PC-3 (cell line): Measurements from ENCODE around the gene DCAF8. TPM values are rescaled to one million over a fixed set of nuclear protein-coding genes. Genes with fewer than 3 reads are reported as not detected.
A peak's percentile ranks its signal among the peaks of the same experiment; 100 is the strongest.

ENCODE experiments used
- ATAC-seq: fragments of 200-7000 bp; cut with Tn5 transposase; 2 replicates; pipeline ENCODE4 v1.9.1; 2020; ENCODE audit warnings: mild to moderate bottlenecking, moderate library complexity
- BruUV-seq: library from RNA; stranded (reverse); fragments of 400-500 nt; replicated peaks from 2 replicates; lab custom pipeline; 2021; lab: Mats Ljungman, UMichigan
- CTCF ChIA-PET: fragments of 300-600 bp; sonication (Branson Sonifier 250); formaldehyde crosslinking; loops from one replicate; lab custom pipeline; 2022; ENCODE audit warnings: antibody characterized with exemption; lab: Charles Lee
- POLR2A ChIA-PET: fragments of 300-600 bp; sonication (Branson Sonifier 250); formaldehyde crosslinking; loops from one replicate; lab custom pipeline; 2022; ENCODE audit warnings: antibody characterized with exemption; ENCODE audit not compliant: unreplicated experiment; lab: Charles Lee
- DNase-seq: peaks from one replicate; pipeline ENCODE4 v3.0.0-alpha.2; 2015
- H2AFZ ChIP-seq: fragments of 300-600 bp; sonication (generic); 2 replicates; pipeline ENCODE4 v1.6.0; 2016; ENCODE audit warnings: antibody characterized with exemption, low read length
- H3F3A ChIP-seq: fragments of 300-600 bp; sonication (generic); one replicate; pipeline ENCODE4 v1.6.0; 2017; ENCODE audit warnings: antibody characterized with exemption, low read length, control low read depth, mild to moderate bottlenecking; ENCODE audit not compliant: unreplicated experiment
- H3K27ac ChIP-seq: fragments of 300-600 bp; sonication (generic); 2 replicates; pipeline ENCODE4 v1.5.1; 2016; ENCODE audit warnings: mild to moderate bottlenecking, low read length
- H3K27me3 ChIP-seq: fragments of 300-600 bp; sonication (generic); 2 replicates; pipeline ENCODE4 v1.6.1; 2016; ENCODE audit warnings: low read length, mixed read lengths
- H3K36me3 ChIP-seq: fragments of 300-600 bp; sonication (generic); 2 replicates; pipeline ENCODE4 v1.6.1; 2016; ENCODE audit warnings: low read depth, mixed run types, low read length, mixed read lengths
- H3K4me1 ChIP-seq: fragments of 300-600 bp; sonication (generic); 2 replicates; pipeline ENCODE4 v1.5.1; 2016; ENCODE audit warnings: low read length; ENCODE audit not compliant: insufficient read depth
- H3K4me2 ChIP-seq: fragments of 300-600 bp; sonication (generic); 2 replicates; pipeline ENCODE4 v1.6.0; 2016; ENCODE audit warnings: low read length
- H3K4me3 ChIP-seq: fragments of 300-600 bp; sonication (generic); 2 replicates; pipeline ENCODE4 v1.5.1; 2016; ENCODE audit warnings: mild to moderate bottlenecking, low read length, mixed read lengths
- H3K79me2 ChIP-seq: fragments of 300-600 bp; sonication (generic); 2 replicates; pipeline ENCODE4 v1.6.1; 2017; ENCODE audit warnings: low read length, mixed read lengths
- H3K9ac ChIP-seq: fragments of 300-600 bp; sonication (generic); 2 replicates; pipeline ENCODE4 v1.6.0; 2016; ENCODE audit warnings: mild to moderate bottlenecking, low read length
- H3K9me2 ChIP-seq: fragments of 300-600 bp; sonication (generic); replicated peaks from 2 replicates; pipeline ENCODE4 v1.6.1; 2016; ENCODE audit warnings: mixed run types, low read length, mixed read lengths
- H3K9me3 ChIP-seq: fragments of 300-600 bp; sonication (generic); 2 replicates; pipeline ENCODE4 v1.6.1; 2016; ENCODE audit warnings: low read length, mixed read lengths
- H4K20me1 ChIP-seq: fragments of 300-600 bp; sonication (generic); 2 replicates; pipeline ENCODE4 v1.6.1; 2016; ENCODE audit warnings: low read length, mixed read lengths
- CTCF ChIP-seq: fragments of 300-600 bp; sonication (generic); conservative IDR thresholded peaks from 2 replicates; pipeline ENCODE4 v1.5.1; 2017; ENCODE audit warnings: antibody characterized with exemption, low read depth, mild to moderate bottlenecking, low read length
- EZH2 ChIP-seq: fragments of 300-600 bp; sonication (generic); IDR thresholded peaks from one replicate; pipeline ENCODE4 v1.6.1; 2017; ENCODE audit warnings: antibody characterized with exemption, mild to moderate bottlenecking, low read length; ENCODE audit not compliant: unreplicated experiment
- EZH2phosphoT487 ChIP-seq: fragments of 300-600 bp; sonication (generic); IDR thresholded peaks from 2 replicates; pipeline ENCODE4 v1.6.1; 2018; ENCODE audit warnings: mild to moderate bottlenecking, antibody characterized with exemption, low read length, borderline replicate concordance
- intact Hi-C: fragments of 100-400 bp; cut with micrococcal nuclease; formaldehyde crosslinking; loops from 2 replicates; pipeline ENCODE4 v1.9.0; 2023
- total RNA-seq: library from RNA; depleted of rRNA; stranded (reverse); fragments of >200 nt; gene quantifications from 2 replicates; pipeline ENCODE4 v1.2.3, GENCODE V29; 2014

The DCAF8 gene
- total RNA-seq, 1 experiment from 2014 or later: 122 TPM

GRCh38 chr1:160171354-160171753, 91.0 kb downstream of the DCAF8 start:
- no peak overlapping the region for H2AFZ ChIP-seq
- H3K27ac ChIP-seq: no peak overlapping the region
- no peaks in the 10 kb centered on the region for H3K9me3 ChIP-seq
- no peaks in the 10 kb centered on the region for H3K79me2 ChIP-seq
- no peaks in the 10 kb centered on the region for H3K27me3 ChIP-seq
- TF ChIP-seq EZH2phosphoT487 (no peak), EZH2 (no peak), CTCF (no peak)
- CTCF ChIA-PET: no interaction called here
- no peak overlapping the region for H3K9ac ChIP-seq
- intact Hi-C loops: no loop called here
- no peak overlapping the region for H3K4me2 ChIP-seq
- no peak for ATAC-seq
- no peaks in the 10 kb centered on the region for H4K20me1 ChIP-seq
- peak; percentile 27 for DNase-seq
- no peaks in the 10 kb centered on the region for H3F3A ChIP-seq
- H3K4me3 ChIP-seq: no peak overlapping the region
- H3K36me3 ChIP-seq: no peaks in the 10 kb centered on the region
- H3K4me1 ChIP-seq: peaks cover 11% of the 10 kb centered on the region
- POLR2A ChIA-PET: no interaction called here
- H3K9me2 ChIP-seq: no peaks in the 10 kb centered on the region
- no TSS peak for BruUV-seq

GRCh38 chr1:160169553-160170399, 92.6 kb downstream of the DCAF8 start:
- Histone ChIP-seq H2AFZ (no peak overlapping the region), H3K36me3 (no peaks in the 10 kb centered on the region), H3K4me3 (no peak overlapping the region), H3K9me3 (no peaks in the 10 kb centered on the region), H3K79me2 (no peaks in the 10 kb centered on the region), H3K27me3 (no peaks in the 10 kb centered on the region), H4K20me1 (no peaks in the 10 kb centered on the region), H3K9ac (no peak overlapping the region), H3K9me2 (no peaks in the 10 kb centered on the region), H3K4me1 (peaks cover 11% of the 10 kb centered on the region), H3F3A (no peaks in the 10 kb centered on the region), H3K4me2 (no peak overlapping the region), H3K27ac (no peak overlapping the region)
- ATAC-seq (no peak), DNase-seq (no peak)
- intact Hi-C loops: no loop called here
- no TSS peak for BruUV-seq
- TF ChIP-seq EZH2 (no peak), CTCF (no peak), EZH2phosphoT487 (no peak)
- ChIA-PET CTCF (interaction anchor here (0.8 kb wide), 1 partner anchor 122 kb away, joined by 3 read pairs; no protein-coding TSS in a partner anchor), POLR2A (no interaction called here)
